OCI-LY7 (cell line): Measurements from ENCODE around the gene MYO1F.

ENCODE experiments used
- CTCF ChIP-seq: fragments of 200-600 bp; sonication (generic); conservative IDR thresholded peaks from 2 replicates; pipeline ENCODE4 v1.5.1; 2014; ENCODE audit warnings: mild to moderate bottlenecking, antibody characterized with exemption, low read length, moderate library complexity, mixed read lengths
- EZH2phosphoT487 ChIP-seq: fragments of 200-600 bp; sonication (generic); IDR thresholded peaks from 2 replicates; pipeline ENCODE4 v1.6.1; 2018; ENCODE audit warnings: low read depth, borderline replicate concordance, mild to moderate bottlenecking, mixed run types, antibody characterized with exemption, low read length, moderate library complexity, mixed read lengths

GRCh38 chr19:8501516-8501915 is 75.7 kb downstream of the MYO1F start:
- no peak for TF ChIP-seq CTCF
- no peak for TF ChIP-seq EZH2phosphoT487
